ENCODE measurements around the gene HOXB6.

GRCh38 chr17:48577330-48577945 is 27.3 kb downstream of the HOXB6 start:
- TF ChIP-seq, protein P1, sequence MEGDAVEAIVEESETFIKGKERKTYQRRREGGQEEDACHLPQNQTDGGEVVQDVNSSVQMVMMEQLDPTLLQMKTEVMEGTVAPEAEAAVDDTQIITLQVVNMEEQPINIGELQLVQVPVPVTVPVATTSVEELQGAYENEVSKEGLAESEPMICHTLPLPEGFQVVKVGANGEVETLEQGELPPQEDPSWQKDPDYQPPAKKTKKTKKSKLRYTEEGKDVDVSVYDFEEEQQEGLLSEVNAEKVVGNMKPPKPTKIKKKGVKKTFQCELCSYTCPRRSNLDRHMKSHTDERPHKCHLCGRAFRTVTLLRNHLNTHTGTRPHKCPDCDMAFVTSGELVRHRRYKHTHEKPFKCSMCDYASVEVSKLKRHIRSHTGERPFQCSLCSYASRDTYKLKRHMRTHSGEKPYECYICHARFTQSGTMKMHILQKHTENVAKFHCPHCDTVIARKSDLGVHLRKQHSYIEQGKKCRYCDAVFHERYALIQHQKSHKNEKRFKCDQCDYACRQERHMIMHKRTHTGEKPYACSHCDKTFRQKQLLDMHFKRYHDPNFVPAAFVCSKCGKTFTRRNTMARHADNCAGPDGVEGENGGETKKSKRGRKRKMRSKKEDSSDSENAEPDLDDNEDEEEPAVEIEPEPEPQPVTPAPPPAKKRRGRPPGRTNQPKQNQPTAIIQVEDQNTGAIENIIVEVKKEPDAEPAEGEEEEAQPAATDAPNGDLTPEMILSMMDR (IDR thresholded peaks at IDR 0.05), result no peak
- TF ChIP-seq EP300 (IDR thresholded peaks at IDR 0.05) (no peak), POLR2A (IDR thresholded peaks at IDR 0.05) (no peak)

Data from ovary (tissue), 3 donors.